Neural cell (in vitro differentiated cells): ENCODE data around the gene POLRMT.

ENCODE experiments used
- CTCF ChIP-seq: fragments of 450-650 bp; IDR thresholded peaks from 2 replicates; pipeline ENCODE4 v1.5.1; 2014; ENCODE audit warnings: antibody characterized with exemption, mild to moderate bottlenecking, moderate library complexity; ENCODE audit not compliant: poor library complexity, severe bottlenecking
- EP300 ChIP-seq: fragments of 450-650 bp; conservative IDR thresholded peaks from 2 replicates; pipeline ENCODE4 v1.6.1; 2014; ENCODE audit warnings: antibody characterized with exemption, mild to moderate bottlenecking, moderate library complexity; ENCODE audit not compliant: poor library complexity, severe bottlenecking
- EZH2 ChIP-seq: fragments of 200-600, 300-800 bp; shearing (Covaris generic), sonication (generic); IDR thresholded peaks from 2 replicates; pipeline ENCODE4 v1.6.1; 2014; ENCODE audit warnings: antibody characterized with exemption, low read length, borderline replicate concordance, mild to moderate bottlenecking; ENCODE audit not compliant: insufficient read depth, poor library complexity, severe bottlenecking
- POLR2AphosphoS5 ChIP-seq: IDR thresholded peaks from 2 replicates; pipeline ENCODE4 v1.6.1; 2012
- RAD21 ChIP-seq: fragments of 450-650 bp; conservative IDR thresholded peaks from 2 replicates; pipeline ENCODE4 v1.6.1; 2014; ENCODE audit warnings: antibody characterized with exemption, mild to moderate bottlenecking, moderate library complexity
- SMC3 ChIP-seq: fragments of 450-650 bp; conservative IDR thresholded peaks from 2 replicates; pipeline ENCODE4 v1.6.1; 2014; ENCODE audit warnings: antibody characterized with exemption, mild to moderate bottlenecking, moderate library complexity; ENCODE audit not compliant: poor library complexity

- TF ChIP-seq POLR2AphosphoS5 (no peak), SMC3 (no peak), CTCF (no peak), EP300 (no peak), RAD21 (no peak), EZH2 (no peak)
Observed at GRCh38 chr19:594265-594870, 39.0 kb downstream of the POLRMT start.
